K562 (cell line): ENCODE data around the gene PPM1H. TPM values are rescaled to one million over a fixed set of nuclear protein-coding genes. Genes with fewer than 3 reads are reported as not detected.

Experiments used
- MED1 ChIP-seq: sonication (generic); formaldehyde crosslinking; IDR thresholded peaks from 2 replicates; pipeline ENCODE4 v1.8.1; 2023; ENCODE audit warnings: missing genetic modification reagents, borderline replicate concordance
- POLR2AphosphoS5 ChIP-seq: IDR thresholded peaks from 2 replicates; pipeline ENCODE4 v1.6.1; 2011; ENCODE audit warnings: mild to moderate bottlenecking, low read depth, low read length, moderate library complexity; ENCODE audit not compliant: control insufficient read depth, insufficient read depth
- SMARCC2 ChIP-seq: fragments of 450-650 bp; IDR thresholded peaks from 2 replicates; pipeline ENCODE4 v1.6.1; 2017; ENCODE audit warnings: antibody characterized with exemption, moderate library complexity, mild to moderate bottlenecking, low read depth
- TFAP4 ChIP-seq: sonication (generic); formaldehyde crosslinking; IDR thresholded peaks from 2 replicates; pipeline ENCODE4 v1.8.0; 2022; ENCODE audit warnings: missing genetic modification reagents, mild to moderate bottlenecking, moderate library complexity, borderline replicate concordance
- polyA plus RNA-seq, 8 experiments: library from polyadenylated mRNA; depleted of rRNA in 4 of 8; stranded (reverse) in 5 of 8; unstranded in 3 of 8; fragments of >200 nt; fragmentation: Nextera tagmentation in 2 of 8; fragmentation: Illumina TruSeq in 1 of 8; extraction: Ambion mirVana in 2 of 8; extraction: Trizol in 1 of 8; gene quantifications; 2 replicates each; pipeline versions ENCODE4 v1.2.1 to v1.2.3, GENCODE V29; 2011 to 2014; ENCODE audit warnings: inconsistent platforms in 1 of 8, missing spikeins in 1 of 8
- total RNA-seq, 7 experiments: library from RNA; depleted of rRNA in 6 of 7; stranded (reverse); fragments of >200 nt in 6 of 7; fragmentation: Illumina TruSeq in 2 of 7; extraction: Trizol in 2 of 7; gene quantifications; 2 replicates each; pipeline versions ENCODE4 v1.2.1 to v1.2.3, GENCODE V29; 2011 to 2021; ENCODE audit warnings: low replicate concordance in 1 of 7
- TF ChIP-seq, protein P1 (sequence below): fragments of 450-650 bp; formaldehyde crosslinking; IDR thresholded peaks from 2 replicates; pipeline ENCODE4 v1.4.0; 2020; ENCODE audit warnings: mild to moderate bottlenecking
- TF ChIP-seq, protein P2 (sequence below): fragments of 250-450 bp; sonication (Bioruptor Pico); IDR thresholded peaks from 2 replicates; pipeline ENCODE4 v1.8.0; 2022; ENCODE audit warnings: moderate library complexity, mild to moderate bottlenecking, inconsistent platforms

The PPM1H gene
- total and polyA plus RNA-seq, 9 of the 15 experiments (the other 6 are each of a cell fraction or from before 2014, with no cell fraction given) = 5.3 to 29.3 (median 11.3) TPM

DNA sequence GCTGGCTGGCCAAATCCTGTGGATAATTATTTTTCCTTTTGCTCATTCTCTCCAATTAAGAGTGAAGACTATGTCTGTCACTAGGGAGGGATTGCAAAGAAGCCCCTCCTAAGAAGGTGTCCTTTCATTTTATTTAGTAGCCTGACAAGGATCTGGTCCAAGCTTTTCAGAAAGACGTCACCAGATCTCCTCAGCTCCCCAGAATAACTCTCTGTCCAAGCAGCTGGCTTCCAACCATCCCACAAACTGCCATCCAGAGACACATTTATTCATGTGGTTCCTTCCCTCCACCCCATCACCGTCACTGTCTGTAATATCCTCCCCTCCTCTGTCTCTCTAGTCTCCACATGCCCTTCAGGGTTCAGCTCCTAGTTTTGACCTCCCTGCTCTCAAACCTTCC lies 69.9 kb downstream of the PPM1H start (continued):
- TF ChIP-seq TFAP4 (CRISPR knock-in tag) (no peak), POLR2AphosphoS5 (no peak), SMARCC2 (no peak), MED1 (CRISPR knock-in tag) (no peak)
- TF ChIP-seq, protein P1, sequence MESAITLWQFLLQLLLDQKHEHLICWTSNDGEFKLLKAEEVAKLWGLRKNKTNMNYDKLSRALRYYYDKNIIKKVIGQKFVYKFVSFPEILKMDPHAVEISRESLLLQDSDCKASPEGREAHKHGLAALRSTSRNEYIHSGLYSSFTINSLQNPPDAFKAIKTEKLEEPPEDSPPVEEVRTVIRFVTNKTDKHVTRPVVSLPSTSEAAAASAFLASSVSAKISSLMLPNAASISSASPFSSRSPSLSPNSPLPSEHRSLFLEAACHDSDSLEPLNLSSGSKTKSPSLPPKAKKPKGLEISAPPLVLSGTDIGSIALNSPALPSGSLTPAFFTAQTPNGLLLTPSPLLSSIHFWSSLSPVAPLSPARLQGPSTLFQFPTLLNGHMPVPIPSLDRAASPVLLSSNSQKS (CRISPR knock-in tag) = no peak
- TF ChIP-seq, protein P2, sequence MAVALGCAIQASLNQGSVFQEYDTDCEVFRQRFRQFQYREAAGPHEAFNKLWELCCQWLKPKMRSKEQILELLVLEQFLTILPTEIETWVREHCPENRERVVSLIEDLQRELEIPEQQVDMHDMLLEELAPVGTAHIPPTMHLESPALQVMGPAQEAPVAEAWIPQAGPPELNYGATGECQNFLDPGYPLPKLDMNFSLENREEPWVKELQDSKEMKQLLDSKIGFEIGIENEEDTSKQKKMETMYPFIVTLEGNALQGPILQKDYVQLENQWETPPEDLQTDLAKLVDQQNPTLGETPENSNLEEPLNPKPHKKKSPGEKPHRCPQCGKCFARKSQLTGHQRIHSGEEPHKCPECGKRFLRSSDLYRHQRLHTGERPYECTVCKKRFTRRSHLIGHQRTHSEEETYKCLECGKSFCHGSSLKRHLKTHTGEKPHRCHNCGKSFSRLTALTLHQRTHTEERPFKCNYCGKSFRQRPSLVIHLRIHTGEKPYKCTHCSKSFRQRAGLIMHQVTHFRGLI (CRISPR knock-in tag) = no peak
